OCI-LY7 (cell line): Measurements from ENCODE around the gene MOB3B. TPM values are rescaled to one million over a fixed set of nuclear protein-coding genes. Genes with fewer than 3 reads are reported as not detected.

ENCODE experiments used
- BruUV-seq: library from RNA; stranded (reverse); fragments of 400-500 nt; replicated peaks from 2 replicates; lab custom pipeline; 2021; lab: Mats Ljungman, UMichigan
- CTCF ChIA-PET: fragments of 300-600 bp; sonication (Branson Sonifier 250); formaldehyde crosslinking; loops from one replicate; lab custom pipeline; 2022; ENCODE audit warnings: antibody characterized with exemption; ENCODE audit not compliant: unreplicated experiment; lab: Charles Lee
- POLR2A ChIA-PET: fragments of 300-600 bp; sonication (Branson Sonifier 250); formaldehyde crosslinking; loops from one replicate; lab custom pipeline; 2022; ENCODE audit warnings: antibody characterized with exemption; lab: Charles Lee
- DNase-seq: peaks from one replicate; pipeline ENCODE4 v3.0.0-alpha.2; 2015; ENCODE audit warnings: low spot score
- H2AFZ ChIP-seq: fragments of 200-600 bp; sonication (generic), shearing (Covaris generic); 2 replicates; pipeline ENCODE4 v1.6.1; 2014; ENCODE audit warnings: mild to moderate bottlenecking, antibody characterized with exemption, low read length, moderate library complexity
- H3K27ac ChIP-seq: fragments of 200-600 bp; sonication (generic); 2 replicates; pipeline ENCODE4 v1.5.1; 2014; ENCODE audit warnings: mixed run types, low read depth, mild to moderate bottlenecking, moderate library complexity, low read length, inconsistent platforms; ENCODE audit not compliant: poor library complexity, severe bottlenecking
- H3K36me3 ChIP-seq: fragments of 200-600 bp; sonication (generic); 2 replicates; pipeline ENCODE4 v1.6.1; 2014; ENCODE audit warnings: mild to moderate bottlenecking, antibody characterized with exemption, low read length, moderate library complexity, mixed read lengths; ENCODE audit not compliant: insufficient read depth
- H3K4me1 ChIP-seq: fragments of 200-600 bp; sonication (generic); 2 replicates; pipeline ENCODE4 v1.5.1; 2014; ENCODE audit warnings: mild to moderate bottlenecking, low read length; ENCODE audit not compliant: insufficient read depth, poor library complexity, severe bottlenecking
- H3K4me2 ChIP-seq: fragments of 200-600 bp; sonication (generic); 2 replicates; pipeline ENCODE4 v1.6.1; 2014; ENCODE audit warnings: mild to moderate bottlenecking, low read length
- H3K4me3 ChIP-seq: fragments of 200-600 bp; sonication (generic); 2 replicates; pipeline ENCODE4 v1.5.1; 2014; ENCODE audit warnings: mild to moderate bottlenecking, low read depth, low read length; ENCODE audit not compliant: poor library complexity, severe bottlenecking
- H3K79me2 ChIP-seq: fragments of 200-600 bp; sonication (generic); 2 replicates; pipeline ENCODE4 v1.6.1; 2016; ENCODE audit warnings: low read depth, mild to moderate bottlenecking, low read length, moderate library complexity, mixed read lengths; ENCODE audit not compliant: insufficient read depth
- H3K9me2 ChIP-seq: fragments of 200-600 bp; sonication (generic); 2 replicates; pipeline ENCODE4 v1.6.1; 2016; ENCODE audit warnings: mild to moderate bottlenecking, low read length, mixed read lengths; ENCODE audit not compliant: insufficient read depth
- H3K9me3 ChIP-seq: fragments of 200-600 bp; sonication (generic); 2 replicates; pipeline ENCODE4 v1.6.1; 2014; ENCODE audit warnings: mild to moderate bottlenecking, mixed run types, low read length, mixed read lengths
- H4K20me1 ChIP-seq: fragments of 200-600 bp; sonication (generic); 2 replicates; pipeline ENCODE4 v1.6.1; 2014; ENCODE audit warnings: mild to moderate bottlenecking, antibody characterized with exemption, low read length, moderate library complexity, mixed read lengths; ENCODE audit not compliant: insufficient read depth
- EZH2phosphoT487 ChIP-seq: fragments of 200-600 bp; sonication (generic); IDR thresholded peaks from 2 replicates; pipeline ENCODE4 v1.6.1; 2018; ENCODE audit warnings: low read depth, borderline replicate concordance, mild to moderate bottlenecking, mixed run types, antibody characterized with exemption, low read length, moderate library complexity, mixed read lengths
- intact Hi-C: fragments of 100-400 bp; cut with micrococcal nuclease; formaldehyde crosslinking; loops from one replicate; pipeline ENCODE4 v1.10.0; 2022; ENCODE audit not compliant: unreplicated experiment
- total RNA-seq, 2 experiments: library from RNA; depleted of rRNA in 1 of 2; stranded (reverse); fragments of >200 nt in 1 of 2; shearing (Covaris generic) in 1 of 2; gene quantifications; 2 replicates each; pipeline ENCODE4 v1.2.3, GENCODE V29; 2014 to 2022
- TF ChIP-seq, protein P1 (sequence below): fragments of 200-600 bp; sonication (generic); conservative IDR thresholded peaks from 2 replicates; pipeline ENCODE4 v1.5.1; 2014; ENCODE audit warnings: mild to moderate bottlenecking, antibody characterized with exemption, low read length, moderate library complexity, mixed read lengths

MOB3B gene
- total RNA-seq, 2 experiments from 2014 or later = 0.04 TPM; not detected in 1

DNA sequence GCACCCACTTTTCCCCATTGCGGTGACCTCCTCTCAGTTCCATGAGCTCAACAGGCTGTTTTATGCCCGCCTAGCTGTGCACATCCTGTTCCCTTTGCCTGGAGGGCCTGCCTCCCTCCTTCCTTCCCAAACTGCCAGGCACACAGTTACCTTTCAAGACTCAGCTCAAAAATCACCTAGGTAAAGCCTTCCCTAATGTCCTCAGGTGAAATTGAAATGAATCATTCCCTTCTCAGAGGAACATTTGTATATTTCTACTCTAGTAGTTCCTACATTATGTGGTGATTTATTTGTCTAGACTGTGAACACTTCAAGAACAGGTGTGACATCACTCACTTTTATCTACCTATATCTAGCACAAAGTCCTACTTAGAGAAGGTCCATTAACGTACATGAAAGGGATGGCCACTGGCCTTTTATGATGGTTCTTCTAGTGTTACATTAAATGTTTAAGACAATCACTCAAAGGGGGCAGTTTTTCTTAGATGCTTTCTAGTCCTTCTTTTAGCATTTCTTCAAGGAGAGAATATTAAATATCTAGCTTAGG is 129.2 kb downstream of the MOB3B start:
- no peaks in the 10 kb centered on the region for H3K9me2 ChIP-seq
- H3K79me2 ChIP-seq = no peaks in the 10 kb centered on the region
- POLR2A ChIA-PET = interaction anchor here (0.6 to 0.7 kb wide), 2 partner anchors 44 to 369 kb away, joined by 3 read pairs; no protein-coding TSS in a partner anchor
- no peak overlapping the region for H3K27ac ChIP-seq
- no peak overlapping the region for H3K4me3 ChIP-seq
- H3K4me2 ChIP-seq = no peak overlapping the region
- intact Hi-C loops = no loop called here
- TF ChIP-seq EZH2phosphoT487 = no peak
- TF ChIP-seq, protein P1, sequence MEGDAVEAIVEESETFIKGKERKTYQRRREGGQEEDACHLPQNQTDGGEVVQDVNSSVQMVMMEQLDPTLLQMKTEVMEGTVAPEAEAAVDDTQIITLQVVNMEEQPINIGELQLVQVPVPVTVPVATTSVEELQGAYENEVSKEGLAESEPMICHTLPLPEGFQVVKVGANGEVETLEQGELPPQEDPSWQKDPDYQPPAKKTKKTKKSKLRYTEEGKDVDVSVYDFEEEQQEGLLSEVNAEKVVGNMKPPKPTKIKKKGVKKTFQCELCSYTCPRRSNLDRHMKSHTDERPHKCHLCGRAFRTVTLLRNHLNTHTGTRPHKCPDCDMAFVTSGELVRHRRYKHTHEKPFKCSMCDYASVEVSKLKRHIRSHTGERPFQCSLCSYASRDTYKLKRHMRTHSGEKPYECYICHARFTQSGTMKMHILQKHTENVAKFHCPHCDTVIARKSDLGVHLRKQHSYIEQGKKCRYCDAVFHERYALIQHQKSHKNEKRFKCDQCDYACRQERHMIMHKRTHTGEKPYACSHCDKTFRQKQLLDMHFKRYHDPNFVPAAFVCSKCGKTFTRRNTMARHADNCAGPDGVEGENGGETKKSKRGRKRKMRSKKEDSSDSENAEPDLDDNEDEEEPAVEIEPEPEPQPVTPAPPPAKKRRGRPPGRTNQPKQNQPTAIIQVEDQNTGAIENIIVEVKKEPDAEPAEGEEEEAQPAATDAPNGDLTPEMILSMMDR = no peak
- CTCF ChIA-PET = no interaction called here
- H2AFZ ChIP-seq = no peak overlapping the region
- H3K36me3 ChIP-seq = no peaks in the 10 kb centered on the region
- H3K9me3 ChIP-seq = no peaks in the 10 kb centered on the region
- BruUV-seq = no TSS peak
- H3K4me1 ChIP-seq = no peaks in the 10 kb centered on the region
- no peak for DNase-seq
- H4K20me1 ChIP-seq = no peaks in the 10 kb centered on the region

DNA sequence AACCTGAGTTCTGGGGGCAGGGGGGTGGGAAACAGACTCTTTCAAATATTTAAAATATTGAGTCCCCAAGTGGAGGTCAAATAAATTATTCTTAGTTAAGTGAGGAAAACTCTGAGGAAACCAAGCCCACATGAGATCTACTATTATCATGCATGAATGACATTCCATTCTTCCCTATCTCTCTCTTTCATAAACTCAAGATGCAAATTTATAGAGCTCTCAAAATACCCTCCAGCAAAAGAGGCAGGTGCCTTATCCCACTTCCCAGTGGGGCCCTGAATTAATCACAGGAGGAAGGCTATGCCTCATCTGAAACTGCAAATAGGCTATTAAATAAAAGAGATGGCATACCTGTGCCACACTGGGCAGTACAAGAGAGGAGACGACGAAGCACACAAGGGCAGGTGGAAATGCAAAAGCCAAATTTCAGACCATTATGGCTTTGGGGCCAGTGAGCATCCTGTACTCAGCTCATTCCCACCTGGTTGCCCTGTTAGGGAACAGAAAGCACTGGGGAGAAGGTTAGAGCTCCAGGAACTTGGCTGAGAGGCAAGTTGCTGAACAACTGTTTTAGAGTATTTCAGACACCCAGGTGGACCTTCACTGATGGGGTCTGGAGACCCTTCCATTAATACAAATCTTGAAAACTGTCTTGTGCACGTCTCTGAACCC is 130.5 kb downstream of the MOB3B start:
- CTCF ChIA-PET = no interaction called here

More for the DNA sequence above, 130.5 kb downstream of the MOB3B start:
- no peak overlapping the region for H2AFZ ChIP-seq
- H3K4me2 ChIP-seq = no peak overlapping the region
- intact Hi-C loops = loop anchor here (5.0 kb wide), 1 partner anchor 67 kb away; no protein-coding TSS in a partner anchor
- no peaks in the 10 kb centered on the region for H3K9me2 ChIP-seq
- no peak for DNase-seq
- POLR2A ChIA-PET = interaction anchor here (0.6 kb wide), 1 partner anchor 1214 kb away, joined by 7 read pairs; no protein-coding TSS in a partner anchor
- H3K27ac ChIP-seq = no peak overlapping the region
- TF ChIP-seq EZH2phosphoT487 = no peak
- TF ChIP-seq, protein P1 = no peak
- no peaks in the 10 kb centered on the region for H3K4me1 ChIP-seq
- H3K4me3 ChIP-seq = no peak overlapping the region
- no peaks in the 10 kb centered on the region for H4K20me1 ChIP-seq
- no peaks in the 10 kb centered on the region for H3K36me3 ChIP-seq
- BruUV-seq = no TSS peak
- H3K9me3 ChIP-seq = no peaks in the 10 kb centered on the region
- H3K79me2 ChIP-seq = no peaks in the 10 kb centered on the region
